HEK293 (cell line): ENCODE data around the gene KRTAP16-1.

Experiments used
- CTCF ChIA-PET: fragments of 350-600 bp; formaldehyde crosslinking; extraction: SDS; loops from one replicate; lab custom pipeline; 2021; ENCODE audit warnings: antibody characterized with exemption; lab: Yijun Ruan, JAX
- POLR2A ChIA-PET: fragments of 300-600 bp; formaldehyde crosslinking; extraction: SDS; loops from one replicate; lab custom pipeline; 2020; ENCODE audit warnings: antibody characterized with exemption, inconsistent platforms; lab: Yijun Ruan, JAX
- H3K27ac ChIP-seq: fragments of 200-500 bp; sonication (Bioruptor generic); 2 replicates; pipeline ENCODE4 v1.5.1; 2014; ENCODE audit warnings: low read depth, low read length, control low read depth, inconsistent platforms; ENCODE audit errors: extremely low read depth
- H3K36me3 ChIP-seq, 2 experiments: fragments of 200-500 bp in 1 of 2; sonication (Bioruptor generic) in 1 of 2; 1 replicate in 1 of 2; 2 replicates in 1 of 2; pipeline ENCODE4 v1.5.1; 2014 to 2017; ENCODE audit warnings: inconsistent platforms in 2 of 2, low read length in 2 of 2; ENCODE audit not compliant: control insufficient read depth in 2 of 2, insufficient read depth in 1 of 2
- H3K4me1 ChIP-seq: fragments of 200-500 bp; sonication (Bioruptor generic); 2 replicates; pipeline ENCODE4 v1.5.1; 2014; ENCODE audit warnings: mild to moderate bottlenecking, low read length, inconsistent platforms; ENCODE audit not compliant: control insufficient read depth, insufficient read depth
- H3K4me3 ChIP-seq: 2 replicates; pipeline ENCODE4 v1.5.1; 2011; ENCODE audit warnings: low read depth, mild to moderate bottlenecking, control low read depth, low read length, moderate library complexity
- H3K9me3 ChIP-seq: fragments of 200-500 bp; sonication (Bioruptor generic); 2 replicates; pipeline ENCODE4 v1.5.1; 2014; ENCODE audit warnings: low read depth, low read length, inconsistent platforms; ENCODE audit not compliant: control insufficient read depth, insufficient read depth
- PRDM2 ChIP-seq: fragments of 450-650 bp; formaldehyde crosslinking; IDR thresholded peaks from 2 replicates; pipeline ENCODE4 v1.5.1; 2016; ENCODE audit warnings: missing biosample characterization, missing genetic modification characterization, borderline replicate concordance
- SCRT1 ChIP-seq: fragments of 450-650 bp; formaldehyde crosslinking; IDR thresholded peaks from 2 replicates; pipeline ENCODE4 v1.5.1; 2016; ENCODE audit warnings: missing biosample characterization, missing genetic modification characterization, borderline replicate concordance
- TRIM28 ChIP-seq: IDR thresholded peaks from 2 replicates; pipeline ENCODE4 v1.6.1; 2011; ENCODE audit warnings: low read length, control low read depth, borderline replicate concordance
- WT1 ChIP-seq: fragments of 450-650 bp; formaldehyde crosslinking; IDR thresholded peaks from 2 replicates; pipeline ENCODE4 v1.5.1; 2016; ENCODE audit warnings: missing biosample characterization, missing genetic modification characterization
- YY1 ChIP-seq: fragments of 450-650 bp; formaldehyde crosslinking; IDR thresholded peaks from 2 replicates; pipeline ENCODE4 v1.5.1; 2018; ENCODE audit warnings: missing biosample characterization, missing genetic modification characterization
- ZNF140 ChIP-seq: fragments of 450-650 bp; formaldehyde crosslinking; IDR thresholded peaks from 2 replicates; pipeline ENCODE4 v1.5.1; 2016; ENCODE audit warnings: missing biosample characterization, missing genetic modification characterization
- ZNF155 ChIP-seq: fragments of 450-650 bp; formaldehyde crosslinking; IDR thresholded peaks from 2 replicates; pipeline ENCODE4 v1.5.1; 2016; ENCODE audit warnings: missing biosample characterization, missing genetic modification characterization
- ZNF521 ChIP-seq: fragments of 450-650 bp; formaldehyde crosslinking; IDR thresholded peaks from 2 replicates; pipeline ENCODE4 v1.5.1; 2017; ENCODE audit warnings: missing biosample characterization, mild to moderate bottlenecking, missing genetic modification characterization
- ZNF560 ChIP-seq: fragments of 450-650 bp; formaldehyde crosslinking; IDR thresholded peaks from 2 replicates; pipeline ENCODE4 v1.5.1; 2017; ENCODE audit warnings: missing biosample characterization, missing genetic modification characterization, borderline replicate concordance
- ZNF664 ChIP-seq: fragments of 450-650 bp; formaldehyde crosslinking; IDR thresholded peaks from 2 replicates; pipeline ENCODE4 v1.5.1; 2016; ENCODE audit warnings: missing biosample characterization, missing genetic modification characterization
- ZNF76 ChIP-seq: fragments of 450-650 bp; formaldehyde crosslinking; IDR thresholded peaks from 2 replicates; pipeline ENCODE4; 2016; ENCODE audit warnings: low read depth, missing biosample characterization, missing genetic modification characterization, borderline replicate concordance
- ZNF768 ChIP-seq: fragments of 450-650 bp; formaldehyde crosslinking; IDR thresholded peaks from 2 replicates; pipeline ENCODE4 v1.5.1; 2018; ENCODE audit warnings: missing biosample characterization, mild to moderate bottlenecking, missing genetic modification characterization
- ZNF777 ChIP-seq: fragments of 450-650 bp; formaldehyde crosslinking; IDR thresholded peaks from 2 replicates; pipeline ENCODE4 v1.5.1; 2017; ENCODE audit warnings: missing biosample characterization, missing genetic modification characterization, borderline replicate concordance
- ZNF785 ChIP-seq: fragments of 450-650 bp; formaldehyde crosslinking; IDR thresholded peaks from 2 replicates; pipeline ENCODE4 v1.5.1; 2016; ENCODE audit warnings: missing biosample characterization, missing genetic modification characterization
- ZNF837 ChIP-seq: fragments of 450-650 bp; formaldehyde crosslinking; IDR thresholded peaks from 2 replicates; pipeline ENCODE4 v1.5.1; 2016; ENCODE audit warnings: missing biosample characterization, missing genetic modification characterization
- TF ChIP-seq, protein P1 (sequence below): fragments of 450-650 bp; IDR thresholded peaks from 2 replicates; pipeline ENCODE4 v1.5.1; 2018; ENCODE audit warnings: missing biosample characterization, missing genetic modification characterization
- TF ChIP-seq, protein P2 (sequence below): fragments of 450-650 bp; formaldehyde crosslinking; optimal IDR thresholded peaks from 2 replicates; pipeline ENCODE3; 2016; ENCODE audit warnings: missing biosample characterization, mild to moderate bottlenecking, missing genetic modification characterization

Gene KRTAP16-1

GRCh38 chr17:41334385-41335305 lies 25.5 kb upstream of the KRTAP16-1 start:
- no peaks in the 10 kb centered on the region for H3K4me1 ChIP-seq
- TF ChIP-seq ZNF837 (no peak), ZNF785 (tag by site-specific recombination) (no peak), WT1 (no peak)
- H3K36me3 ChIP-seq = no peaks in the 10 kb centered on the region
- ChIA-PET POLR2A (interaction anchor here (0.6 kb wide), 1 partner anchor 141 kb away, joined by 5 read pairs; no protein-coding TSS in a partner anchor), CTCF (interaction anchor here (0.7 to 2.9 kb wide), 4 partner anchors 13 to 328 kb away, joined by 3 to 19 read pairs (median 4); partner anchors contain the start of gene KRTAP1-4)
- H3K27ac ChIP-seq = no peak overlapping the region
- no peaks in the 10 kb centered on the region for H3K9me3 ChIP-seq
- H3K4me3 ChIP-seq = no peak overlapping the region

- ChIA-PET POLR2A (no interaction called here), CTCF (interaction anchor here (0.6 to 2.9 kb wide), 4 partner anchors 12 to 329 kb away, joined by 3 to 19 read pairs (median 4); no protein-coding TSS in a partner anchor)
- Histone ChIP-seq H3K4me3 (no peak overlapping the region), H3K9me3 (no peaks in the 10 kb centered on the region), H3K27ac (no peak overlapping the region), H3K36me3 (no peaks in the 10 kb centered on the region), H3K4me1 (no peaks in the 10 kb centered on the region)
- TF ChIP-seq PRDM2 (tag by site-specific recombination) = no peak
- no peak for TF ChIP-seq SCRT1
- no peak for TF ChIP-seq YY1
- TF ChIP-seq ZNF521 (tag by site-specific recombination) = no peak
- no peak for TF ChIP-seq ZNF664 (tag by site-specific recombination)
- TF ChIP-seq, protein P1, sequence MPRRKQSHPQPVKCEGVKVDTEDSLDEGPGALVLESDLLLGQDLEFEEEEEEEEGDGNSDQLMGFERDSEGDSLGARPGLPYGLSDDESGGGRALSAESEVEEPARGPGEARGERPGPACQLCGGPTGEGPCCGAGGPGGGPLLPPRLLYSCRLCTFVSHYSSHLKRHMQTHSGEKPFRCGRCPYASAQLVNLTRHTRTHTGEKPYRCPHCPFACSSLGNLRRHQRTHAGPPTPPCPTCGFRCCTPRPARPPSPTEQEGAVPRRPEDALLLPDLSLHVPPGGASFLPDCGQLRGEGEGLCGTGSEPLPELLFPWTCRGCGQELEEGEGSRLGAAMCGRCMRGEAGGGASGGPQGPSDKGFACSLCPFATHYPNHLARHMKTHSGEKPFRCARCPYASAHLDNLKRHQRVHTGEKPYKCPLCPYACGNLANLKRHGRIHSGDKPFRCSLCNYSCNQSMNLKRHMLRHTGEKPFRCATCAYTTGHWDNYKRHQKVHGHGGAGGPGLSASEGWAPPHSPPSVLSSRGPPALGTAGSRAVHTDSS (tag by site-specific recombination) = no peak
- no peak for TF ChIP-seq ZNF560
- TF ChIP-seq ZNF768 (tag by site-specific recombination) = no peak
- TF ChIP-seq ZNF140 = no peak
- TF ChIP-seq, protein P2, sequence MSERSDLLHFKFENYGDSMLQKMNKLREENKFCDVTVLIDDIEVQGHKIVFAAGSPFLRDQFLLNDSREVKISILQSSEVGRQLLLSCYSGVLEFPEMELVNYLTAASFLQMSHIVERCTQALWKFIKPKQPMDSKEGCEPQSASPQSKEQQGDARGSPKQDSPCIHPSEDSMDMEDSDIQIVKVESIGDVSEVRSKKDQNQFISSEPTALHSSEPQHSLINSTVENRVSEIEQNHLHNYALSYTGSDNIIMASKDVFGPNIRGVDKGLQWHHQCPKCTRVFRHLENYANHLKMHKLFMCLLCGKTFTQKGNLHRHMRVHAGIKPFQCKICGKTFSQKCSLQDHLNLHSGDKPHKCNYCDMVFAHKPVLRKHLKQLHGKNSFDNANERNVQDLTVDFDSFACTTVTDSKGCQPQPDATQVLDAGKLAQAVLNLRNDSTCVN (tag by site-specific recombination) = no peak
- TF ChIP-seq ZNF76 (tag by site-specific recombination) = no peak
- no peak for TF ChIP-seq TRIM28
- TF ChIP-seq ZNF155 (tag by site-specific recombination) = no peak
- TF ChIP-seq ZNF777 = no peak
These were observed 24.7 kb upstream of the KRTAP16-1 start for GRCh38 chr17:41333836-41334235.
